Measurements from ENCODE around the gene AFDN. TPM values are rescaled to one million over a fixed set of nuclear protein-coding genes. Genes with fewer than 3 reads are reported as not detected.

The AFDN gene
- total RNA-seq, 1 donor from 2014 or later, result 357 TPM

DNA sequence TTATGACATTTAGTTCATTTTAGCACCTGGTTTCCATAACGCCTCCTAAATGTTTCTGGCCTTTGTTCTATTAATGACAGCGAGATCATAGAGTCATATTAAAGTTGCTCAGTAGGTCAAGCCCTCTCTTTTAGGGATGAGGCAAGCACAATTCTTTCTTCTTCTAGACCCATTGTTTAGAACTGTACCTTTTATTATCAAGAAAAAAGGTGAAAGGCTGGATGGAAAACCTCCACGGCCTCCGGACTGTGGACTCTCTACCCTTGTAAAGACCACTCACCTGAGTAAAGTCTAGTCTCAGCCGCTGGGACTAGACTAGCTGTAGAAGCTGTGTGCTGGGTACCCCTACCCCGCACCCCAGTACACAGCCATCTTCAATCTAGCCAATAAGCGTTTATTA, 6.0 kb upstream of the AFDN start:
- no peaks in the 10 kb centered on the region for H3K9me3 Mint-ChIP-seq
- Histone ChIP-seq H3K4me2 (no peak overlapping the region), H3K9me3 (ENCODE audit: low read depth) (no peaks in the 10 kb centered on the region), H3K4me1 (peaks cover 7% of the 10 kb centered on the region), H3K36me3 (peaks cover 3% of the 10 kb centered on the region), H3K4me3 (no peak overlapping the region), H3K27me3 (no peaks in the 10 kb centered on the region), H3K9ac (no peak overlapping the region), H2AFZ (replicated peaks) (no peak overlapping the region), H3K27ac (no peak overlapping the region), H3F3A (ENCODE audit: low read depth) (peaks cover 16% of the 10 kb centered on the region), H4K20me1 (ENCODE audit: low read depth) (no peaks in the 10 kb centered on the region), H3K79me2 (ENCODE audit: low read depth) (no peaks in the 10 kb centered on the region)
- peaks cover 7% of the 10 kb centered on the region for H3K27me3 Mint-ChIP-seq (ENCODE audit: insufficient read depth, low read depth)
- DNase-seq (ENCODE audit: low spot score), result no peak
- H3K4me1 Mint-ChIP-seq, result peaks cover 28% of the 10 kb centered on the region
- H3K4me3 Mint-ChIP-seq, result no peak overlapping the region
- H3K36me3 Mint-ChIP-seq, result peaks cover 19% of the 10 kb centered on the region
- no peak overlapping the region for H3K27ac Mint-ChIP-seq
- TF ChIP-seq, protein P1, sequence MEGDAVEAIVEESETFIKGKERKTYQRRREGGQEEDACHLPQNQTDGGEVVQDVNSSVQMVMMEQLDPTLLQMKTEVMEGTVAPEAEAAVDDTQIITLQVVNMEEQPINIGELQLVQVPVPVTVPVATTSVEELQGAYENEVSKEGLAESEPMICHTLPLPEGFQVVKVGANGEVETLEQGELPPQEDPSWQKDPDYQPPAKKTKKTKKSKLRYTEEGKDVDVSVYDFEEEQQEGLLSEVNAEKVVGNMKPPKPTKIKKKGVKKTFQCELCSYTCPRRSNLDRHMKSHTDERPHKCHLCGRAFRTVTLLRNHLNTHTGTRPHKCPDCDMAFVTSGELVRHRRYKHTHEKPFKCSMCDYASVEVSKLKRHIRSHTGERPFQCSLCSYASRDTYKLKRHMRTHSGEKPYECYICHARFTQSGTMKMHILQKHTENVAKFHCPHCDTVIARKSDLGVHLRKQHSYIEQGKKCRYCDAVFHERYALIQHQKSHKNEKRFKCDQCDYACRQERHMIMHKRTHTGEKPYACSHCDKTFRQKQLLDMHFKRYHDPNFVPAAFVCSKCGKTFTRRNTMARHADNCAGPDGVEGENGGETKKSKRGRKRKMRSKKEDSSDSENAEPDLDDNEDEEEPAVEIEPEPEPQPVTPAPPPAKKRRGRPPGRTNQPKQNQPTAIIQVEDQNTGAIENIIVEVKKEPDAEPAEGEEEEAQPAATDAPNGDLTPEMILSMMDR (IDR thresholded peaks at IDR 0.05), result no peak
- TF ChIP-seq EZH2phosphoT487 (IDR thresholded peaks at IDR 0.05) (no peak), EZH2 (IDR thresholded peaks at IDR 0.05) (no peak)

DNA sequence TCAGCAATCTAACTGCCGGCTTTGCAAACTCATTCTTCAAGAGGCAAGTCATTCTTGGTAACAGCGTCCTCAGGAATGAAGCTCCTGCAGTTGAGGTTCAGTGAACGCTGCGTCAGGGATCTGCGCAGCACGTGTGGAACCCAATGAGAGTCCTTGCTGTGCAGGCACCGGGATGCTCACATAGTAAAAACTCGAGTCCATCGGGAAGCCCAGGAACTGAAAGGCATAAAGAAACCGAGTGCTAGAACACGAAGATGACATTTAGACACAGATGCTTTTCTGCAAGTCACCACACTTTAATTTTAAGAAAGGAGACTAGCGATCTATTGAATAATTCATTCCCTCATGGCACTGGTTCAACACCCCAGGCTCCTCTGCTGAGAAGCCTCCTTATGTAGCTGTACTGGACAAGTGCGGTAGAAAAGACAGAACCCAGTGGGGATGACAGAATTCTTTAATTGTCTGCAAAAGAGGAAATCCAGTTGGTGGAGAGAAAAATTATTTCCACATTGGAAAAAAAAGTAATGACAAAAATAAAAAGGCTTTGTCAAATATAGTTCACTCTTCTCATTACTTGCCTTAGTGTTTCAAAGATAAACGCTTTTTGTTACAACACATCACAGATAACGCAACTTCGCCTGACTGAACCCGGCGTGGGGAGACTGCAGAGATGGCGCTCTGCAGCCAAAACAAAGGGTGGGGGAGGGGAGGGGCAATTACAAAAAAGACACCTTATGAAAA, 1.9 kb upstream of the AFDN start:
- peak overlapping the region; percentile 96 for H3K4me3 Mint-ChIP-seq
- Histone ChIP-seq H3K27ac (no peak overlapping the region), H3K4me3 (peak overlapping the region; percentile 82), H4K20me1 (ENCODE audit: low read depth) (peaks cover 23% of the 10 kb centered on the region), H2AFZ (replicated peaks) (no peak overlapping the region), H3K36me3 (peaks cover 3% of the 10 kb centered on the region), H3K4me1 (peaks cover 23% of the 10 kb centered on the region), H3K9ac (no peak overlapping the region), H3K9me3 (ENCODE audit: low read depth) (no peaks in the 10 kb centered on the region), H3F3A (ENCODE audit: low read depth) (peaks cover 30% of the 10 kb centered on the region), H3K4me2 (peak overlapping the region; percentile 88), H3K79me2 (ENCODE audit: low read depth) (peaks cover 30% of the 10 kb centered on the region), H3K27me3 (no peaks in the 10 kb centered on the region)
- H3K9me3 Mint-ChIP-seq, result peaks cover 3% of the 10 kb centered on the region
- TF ChIP-seq, protein P1 (IDR thresholded peaks at IDR 0.05), result no peak
- TF ChIP-seq EZH2phosphoT487 (IDR thresholded peaks at IDR 0.05) (no peak), EZH2 (IDR thresholded peaks at IDR 0.05) (no peak)
- peak overlapping the region; percentile 90 for H3K27ac Mint-ChIP-seq
- H3K4me1 Mint-ChIP-seq, result peaks cover 38% of the 10 kb centered on the region
- H3K27me3 Mint-ChIP-seq (ENCODE audit: insufficient read depth, low read depth), result peaks cover 11% of the 10 kb centered on the region
- DNase-seq (ENCODE audit: low spot score), result peak; percentile 42
- peaks cover 19% of the 10 kb centered on the region for H3K36me3 Mint-ChIP-seq

DNA sequence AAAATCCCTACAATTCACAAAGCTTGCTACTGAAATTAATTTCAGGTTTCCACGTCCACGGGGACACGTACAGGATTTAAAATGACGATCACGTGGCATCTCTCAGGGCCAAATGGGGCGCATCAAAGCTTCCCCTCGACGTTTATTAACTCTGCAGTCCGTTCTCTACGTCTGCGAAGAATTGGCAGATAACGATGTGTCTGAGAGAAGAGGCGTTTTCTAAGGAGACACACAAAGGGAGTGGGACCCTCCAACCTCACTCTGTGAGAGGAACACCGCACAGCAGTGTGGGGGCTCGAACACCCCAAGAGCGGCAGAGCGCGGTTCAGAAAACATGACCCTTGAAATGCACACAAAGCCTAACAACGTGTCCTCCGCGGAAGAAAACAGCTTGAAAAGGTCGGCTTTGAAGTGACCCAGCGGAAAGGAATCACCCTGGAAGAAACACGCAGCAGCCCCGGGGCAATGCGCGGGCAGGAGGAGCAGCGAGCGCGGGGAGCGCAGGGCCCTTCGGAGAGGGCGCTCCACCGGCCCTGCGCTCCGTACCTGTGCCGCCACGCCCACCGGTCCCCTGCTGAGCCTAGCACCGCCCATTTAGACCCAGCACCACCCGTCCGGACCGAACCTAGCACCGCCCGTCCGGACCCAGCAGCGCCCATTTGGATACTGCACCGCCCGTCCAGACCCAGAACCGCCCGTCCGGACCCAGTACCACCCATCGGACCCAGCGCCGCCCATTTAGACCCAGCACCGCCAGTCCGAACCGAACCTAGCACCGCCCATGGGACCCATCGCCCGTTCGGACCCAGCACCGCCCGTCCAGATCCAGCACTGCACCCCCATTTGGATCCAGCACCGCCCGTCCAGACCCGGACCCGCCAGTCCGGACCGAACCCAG, 1.1 kb upstream of the AFDN start:
- Histone ChIP-seq H4K20me1 (ENCODE audit: low read depth) (peaks cover 31% of the 10 kb centered on the region), H3K79me2 (ENCODE audit: low read depth) (peaks cover 39% of the 10 kb centered on the region), H2AFZ (replicated peaks) (peak overlapping the region; percentile 73), H3K27me3 (no peaks in the 10 kb centered on the region), H3K9ac (no peak overlapping the region), H3K27ac (no peak overlapping the region), H3F3A (ENCODE audit: low read depth) (peaks cover 30% of the 10 kb centered on the region), H3K4me2 (peak overlapping the region; percentile 88), H3K4me1 (peaks cover 29% of the 10 kb centered on the region), H3K9me3 (ENCODE audit: low read depth) (no peaks in the 10 kb centered on the region), H3K36me3 (peaks cover 3% of the 10 kb centered on the region), H3K4me3 (peak overlapping the region; percentile 82)
- Mint-ChIP-seq H3K4me1 (peaks cover 41% of the 10 kb centered on the region), H3K9me3 (peaks cover 3% of the 10 kb centered on the region), H3K27ac (peak overlapping the region; percentile 84), H3K4me3 (peak overlapping the region; percentile 96), H3K27me3 (ENCODE audit: insufficient read depth, low read depth) (peaks cover 9% of the 10 kb centered on the region), H3K36me3 (peaks cover 16% of the 10 kb centered on the region)
- DNase-seq (ENCODE audit: low spot score), result peak; percentile 90
- TF ChIP-seq EZH2 (IDR thresholded peaks at IDR 0.05), result no peak
- no peak for TF ChIP-seq EZH2phosphoT487 (IDR thresholded peaks at IDR 0.05)
- TF ChIP-seq, protein P1 (IDR thresholded peaks at IDR 0.05), result no peak

Measured in neural progenitor cell (in vitro differentiated cells).